ENCODE measurements around the gene CHRNG.

- no peak for TF ChIP-seq CTCF (IDR thresholded peaks at IDR 0.05; ENCODE audit: insufficient read depth, low read length, poor library complexity, severe bottlenecking)
- no peak for TF ChIP-seq EZH2phosphoT487 (conservative IDR thresholded peaks at IDR 0.05; ENCODE audit: low read length)
Observed at GRCh38 chr2:232592772-232593395, 53.4 kb downstream of the CHRNG start.

Measured in SU-DHL-6 (cell line).